Endothelial cell (in vitro differentiated cells): ENCODE results near the gene RALGPS1. TPM values are rescaled to one million over a fixed set of nuclear protein-coding genes. Genes with fewer than 3 reads are reported as not detected.

Source experiments
- DNase-seq: peaks from one replicate; pipeline ENCODE4 v3.0.0; 2021; ENCODE audit warnings: low spot score
- H3K27ac Mint-ChIP-seq: one replicate; pipeline ENCODE4 v1.8.0; 2021; ENCODE audit warnings: mixed read lengths, inconsistent platforms; ENCODE audit not compliant: unreplicated experiment
- H3K27me3 Mint-ChIP-seq: one replicate; pipeline ENCODE4 v1.8.0; 2021; ENCODE audit warnings: mild to moderate bottlenecking, moderate library complexity, mixed read lengths, inconsistent platforms; ENCODE audit not compliant: unreplicated experiment
- H3K36me3 Mint-ChIP-seq: one replicate; pipeline ENCODE4 v1.8.0; 2021; ENCODE audit warnings: mild to moderate bottlenecking, low read depth, mixed read lengths, inconsistent platforms; ENCODE audit not compliant: unreplicated experiment
- H3K4me1 Mint-ChIP-seq: one replicate; pipeline ENCODE4 v1.8.0; 2021; ENCODE audit warnings: mild to moderate bottlenecking, mixed read lengths, inconsistent platforms; ENCODE audit not compliant: unreplicated experiment
- H3K4me3 Mint-ChIP-seq: one replicate; pipeline ENCODE4 v1.8.0; 2021; ENCODE audit warnings: mild to moderate bottlenecking, mixed read lengths, inconsistent platforms; ENCODE audit not compliant: unreplicated experiment
- H3K9me3 Mint-ChIP-seq: one replicate; pipeline ENCODE4 v1.8.0; 2021; ENCODE audit warnings: mixed read lengths, inconsistent platforms; ENCODE audit not compliant: unreplicated experiment
- CTCF ChIP-seq: fragments of 200-600 bp; sonication (generic); IDR thresholded peaks from one replicate; pipeline ENCODE4 v1.5.0; 2021; ENCODE audit warnings: antibody characterized with exemption; ENCODE audit not compliant: unreplicated experiment
- total RNA-seq: library from RNA; stranded (reverse); fragmentation: NEBNext Ultra II Directional; extraction: Animal tissue kit (Norgen Biotek cat#: 25700); gene quantifications from one replicate; pipeline ENCODE4 v1.2.1, GENCODE V29; 2021; ENCODE audit not compliant: unreplicated experiment

The RALGPS1 gene
- total RNA-seq, 1 donor from 2014 or later: 6.4 TPM

GRCh38 chr9:127154390-127155191, 240.0 kb downstream of the RALGPS1 start:
- no peak for TF ChIP-seq CTCF
- Mint-ChIP-seq H3K4me1 (no peaks in the 10 kb centered on the region), H3K36me3 (no peaks in the 10 kb centered on the region), H3K4me3 (no peak overlapping the region), H3K9me3 (no peaks in the 10 kb centered on the region), H3K27me3 (no peaks in the 10 kb centered on the region), H3K27ac (no peak overlapping the region)
- DNase-seq: no peak

- no peaks in the 10 kb centered on the region for H3K9me3 Mint-ChIP-seq
- H3K4me1 Mint-ChIP-seq: no peaks in the 10 kb centered on the region
- no peak for TF ChIP-seq CTCF
- H3K27ac Mint-ChIP-seq: no peak overlapping the region
- no peak overlapping the region for H3K4me3 Mint-ChIP-seq
- H3K27me3 Mint-ChIP-seq: no peaks in the 10 kb centered on the region
- H3K36me3 Mint-ChIP-seq: no peaks in the 10 kb centered on the region
- no peak for DNase-seq
These were observed 240.9 kb downstream of the RALGPS1 start for GRCh38 chr9:127155314-127155960.

GRCh38 chr9:127158786-127159324, 244.3 kb downstream of the RALGPS1 start:
- TF ChIP-seq CTCF: no peak
- no peak overlapping the region for H3K27ac Mint-ChIP-seq
- no peaks in the 10 kb centered on the region for H3K27me3 Mint-ChIP-seq
- no peak for DNase-seq
- peaks cover 15% of the 10 kb centered on the region for H3K4me1 Mint-ChIP-seq
- H3K9me3 Mint-ChIP-seq: no peaks in the 10 kb centered on the region
- no peaks in the 10 kb centered on the region for H3K36me3 Mint-ChIP-seq
- no peak overlapping the region for H3K4me3 Mint-ChIP-seq

GRCh38 chr9:127159325-127159801, 244.8 kb downstream of the RALGPS1 start:
- TF ChIP-seq CTCF: no peak
- peaks cover 16% of the 10 kb centered on the region for H3K4me1 Mint-ChIP-seq
- no peak for DNase-seq
- H3K9me3 Mint-ChIP-seq: no peaks in the 10 kb centered on the region
- no peaks in the 10 kb centered on the region for H3K27me3 Mint-ChIP-seq
- H3K4me3 Mint-ChIP-seq: no peak overlapping the region
- H3K36me3 Mint-ChIP-seq: no peaks in the 10 kb centered on the region
- H3K27ac Mint-ChIP-seq: no peak overlapping the region
